ENCODE data around the gene ABHD16B.

ABHD16B gene

GRCh38 chr20:63828951-63829350, 32.3 kb upstream of the ABHD16B start:
- H3K4me1 ChIP-seq (ENCODE audit: control insufficient read depth, insufficient read depth, low read length): no peaks in the 10 kb centered on the region
- peaks cover 14% of the 10 kb centered on the region for H3K27me3 ChIP-seq (ENCODE audit: control insufficient read depth, insufficient read depth, low read length)
- H3K9ac ChIP-seq (ENCODE audit: low read length): no peak overlapping the region
- H3K36me3 ChIP-seq (ENCODE audit: control insufficient read depth, insufficient read depth, low read length): no peaks in the 10 kb centered on the region
- peak overlapping the region; percentile 57 for H3K4me3 ChIP-seq (ENCODE audit: low read length)
- H3K27ac ChIP-seq (ENCODE audit: low read depth, low read length): no peak overlapping the region

GRCh38 chr20:63829603-63829944, 31.7 kb upstream of the ABHD16B start:
- Histone ChIP-seq H3K4me3 (ENCODE audit: low read length) (peak overlapping the region; percentile 57), H3K9ac (ENCODE audit: low read length) (no peak overlapping the region), H3K27ac (ENCODE audit: low read depth, low read length) (no peak overlapping the region), H3K36me3 (ENCODE audit: control insufficient read depth, insufficient read depth, low read length) (no peaks in the 10 kb centered on the region), H3K4me1 (ENCODE audit: control insufficient read depth, insufficient read depth, low read length) (no peaks in the 10 kb centered on the region), H3K27me3 (ENCODE audit: control insufficient read depth, insufficient read depth, low read length) (peaks cover 14% of the 10 kb centered on the region)

- H3K9ac ChIP-seq (ENCODE audit: low read length): no peak overlapping the region
- H3K27ac ChIP-seq (ENCODE audit: low read depth, low read length): no peak overlapping the region
- H3K27me3 ChIP-seq (ENCODE audit: control insufficient read depth, insufficient read depth, low read length): peaks cover 14% of the 10 kb centered on the region
- peak overlapping the region; percentile 57 for H3K4me3 ChIP-seq (ENCODE audit: low read length)
- H3K4me1 ChIP-seq (ENCODE audit: control insufficient read depth, insufficient read depth, low read length): no peaks in the 10 kb centered on the region
- H3K36me3 ChIP-seq (ENCODE audit: control insufficient read depth, insufficient read depth, low read length): no peaks in the 10 kb centered on the region
Observed at GRCh38 chr20:63829945-63830835, 31.1 kb upstream of the ABHD16B start.

GRCh38 chr20:63830841-63831588, 30.3 kb upstream of the ABHD16B start, which contains the start of gene ZBTB46:
TSS of gene ZBTB46 (minus strand) at chr20:63831264. CDS start at chr20:63790757, 40,507 bp downstream.
- no peaks in the 10 kb centered on the region for H3K4me1 ChIP-seq (ENCODE audit: control insufficient read depth, insufficient read depth, low read length)
- peak within 1 kb of the TSS; percentile 57 for H3K4me3 ChIP-seq (ENCODE audit: low read length)
- no peak within 1 kb of the TSS for H3K9ac ChIP-seq (ENCODE audit: low read length)
- H3K36me3 ChIP-seq (ENCODE audit: control insufficient read depth, insufficient read depth, low read length): no peaks in the 10 kb centered on the region
- peaks cover 14% of the 10 kb centered on the region for H3K27me3 ChIP-seq (ENCODE audit: control insufficient read depth, insufficient read depth, low read length)
- no peak within 1 kb of the TSS for H3K27ac ChIP-seq (ENCODE audit: low read depth, low read length)

DNA sequence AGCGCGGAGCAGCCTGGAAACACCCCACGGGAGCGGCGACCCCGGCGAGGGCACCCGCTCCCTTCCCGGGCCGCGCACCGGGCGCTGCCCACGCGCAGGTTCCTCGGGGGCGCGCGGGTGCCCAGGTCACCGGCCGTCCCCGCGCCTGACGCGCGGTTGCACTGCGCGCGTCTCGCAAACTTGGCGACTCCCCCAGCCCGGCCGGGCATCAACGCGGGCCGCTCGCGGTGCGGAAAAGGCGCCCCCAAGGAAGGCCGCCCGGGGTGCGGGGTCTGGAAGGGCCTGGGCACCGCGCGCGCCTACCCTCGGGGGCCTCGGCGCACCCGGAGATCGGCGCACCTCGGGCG, 29.7 kb upstream of the ABHD16B start:
- Histone ChIP-seq H3K27ac (ENCODE audit: low read depth, low read length) (no peak overlapping the region), H3K36me3 (ENCODE audit: control insufficient read depth, insufficient read depth, low read length) (no peaks in the 10 kb centered on the region), H3K4me3 (ENCODE audit: low read length) (peak overlapping the region; percentile 57), H3K27me3 (ENCODE audit: control insufficient read depth, insufficient read depth, low read length) (peaks cover 13% of the 10 kb centered on the region), H3K9ac (ENCODE audit: low read length) (no peak overlapping the region), H3K4me1 (ENCODE audit: control insufficient read depth, insufficient read depth, low read length) (no peaks in the 10 kb centered on the region)

DNA sequence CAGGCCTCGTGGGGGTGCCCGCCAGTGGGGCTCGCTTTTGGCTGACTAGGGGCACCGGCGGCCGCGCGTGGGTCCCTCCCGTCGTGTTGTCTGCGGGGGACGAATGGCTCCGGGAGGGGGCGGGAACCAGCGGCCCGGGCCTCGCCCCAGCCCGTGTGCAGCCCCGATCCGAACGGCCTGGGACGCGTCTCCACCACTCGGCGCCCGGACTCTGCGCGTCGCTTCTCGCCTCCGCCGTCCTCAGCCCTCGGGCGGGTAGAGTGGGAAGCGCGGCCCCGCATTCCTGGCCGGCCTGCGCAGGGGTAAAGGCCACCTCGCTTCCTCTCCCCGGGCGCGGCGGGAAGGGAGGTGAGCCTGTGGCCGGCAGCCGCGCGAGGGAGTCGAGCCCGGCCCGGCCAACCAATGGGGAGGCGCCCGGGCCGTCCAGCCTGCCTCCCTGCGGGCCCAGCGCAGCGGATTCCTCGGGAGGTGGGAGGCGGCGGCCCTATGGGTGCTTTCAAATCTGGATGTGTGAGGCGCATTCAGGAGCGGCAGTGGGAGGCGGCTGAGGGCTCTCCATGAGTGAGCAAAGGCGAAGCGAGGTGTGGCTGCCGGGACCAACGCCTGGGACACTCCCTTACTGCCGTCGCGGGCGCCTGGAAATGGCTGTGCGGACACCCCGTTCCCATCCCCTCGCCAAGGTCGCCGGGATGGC, 29.2 kb upstream of the ABHD16B start:
- no peak overlapping the region for H3K9ac ChIP-seq (ENCODE audit: low read length)
- H3K27ac ChIP-seq (ENCODE audit: low read depth, low read length): no peak overlapping the region
- H3K36me3 ChIP-seq (ENCODE audit: control insufficient read depth, insufficient read depth, low read length): no peaks in the 10 kb centered on the region
- H3K27me3 ChIP-seq (ENCODE audit: control insufficient read depth, insufficient read depth, low read length): peaks cover 8% of the 10 kb centered on the region
- peak overlapping the region; percentile 57 for H3K4me3 ChIP-seq (ENCODE audit: low read length)
- no peaks in the 10 kb centered on the region for H3K4me1 ChIP-seq (ENCODE audit: control insufficient read depth, insufficient read depth, low read length)

DNA sequence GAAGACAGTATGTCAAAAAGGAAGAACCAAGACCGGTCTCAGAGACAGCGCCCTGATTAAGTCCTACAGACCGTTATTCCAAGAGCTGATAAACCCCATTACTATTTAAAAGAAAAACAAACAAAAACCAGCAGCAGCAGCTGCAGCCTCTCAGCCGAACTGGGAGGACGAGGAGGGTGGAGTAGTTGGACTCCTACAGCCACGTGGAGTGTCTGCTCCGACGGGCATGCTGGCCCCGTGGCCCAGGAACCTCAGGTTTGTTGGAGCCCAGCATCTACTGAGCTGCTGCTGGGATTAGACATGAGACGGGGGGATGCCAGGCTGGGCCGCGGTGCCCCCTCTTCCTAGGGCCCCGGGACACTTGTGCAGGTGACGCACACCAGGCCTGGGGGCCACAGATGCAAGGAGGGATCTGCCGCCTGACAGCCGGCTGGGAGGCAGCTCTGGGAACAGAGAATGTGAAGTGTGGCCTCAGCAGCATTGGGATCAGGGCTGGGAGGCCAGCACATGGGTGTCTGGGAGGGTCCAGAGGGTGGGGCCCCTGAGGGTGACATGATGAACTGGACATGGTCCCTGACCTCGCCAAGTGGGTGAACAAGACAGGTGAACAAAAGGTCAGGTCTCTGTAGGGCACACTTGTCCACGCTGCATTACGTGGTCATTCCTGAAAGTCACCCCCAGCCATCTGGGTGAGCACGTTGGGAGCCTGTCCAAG, 27.4 kb upstream of the ABHD16B start:
- no peak overlapping the region for H3K9ac ChIP-seq (ENCODE audit: low read length)

GRCh38 chr20:63834491-63834880, 26.8 kb upstream of the ABHD16B start:
- Histone ChIP-seq H3K27ac (ENCODE audit: low read depth, low read length) (no peak overlapping the region), H3K9ac (ENCODE audit: low read length) (no peak overlapping the region), H3K27me3 (ENCODE audit: control insufficient read depth, insufficient read depth, low read length) (no peaks in the 10 kb centered on the region), H3K4me3 (ENCODE audit: low read length) (no peak overlapping the region), H3K4me1 (ENCODE audit: control insufficient read depth, insufficient read depth, low read length) (no peaks in the 10 kb centered on the region), H3K36me3 (ENCODE audit: control insufficient read depth, insufficient read depth, low read length) (no peaks in the 10 kb centered on the region)

More for the DNA sequence above, 27.4 kb upstream of the ABHD16B start:
- Histone ChIP-seq H3K4me1 (ENCODE audit: control insufficient read depth, insufficient read depth, low read length) (no peaks in the 10 kb centered on the region), H3K36me3 (ENCODE audit: control insufficient read depth, insufficient read depth, low read length) (no peaks in the 10 kb centered on the region), H3K27ac (ENCODE audit: low read depth, low read length) (no peak overlapping the region), H3K27me3 (ENCODE audit: control insufficient read depth, insufficient read depth, low read length) (peaks cover 2% of the 10 kb centered on the region), H3K4me3 (ENCODE audit: low read length) (no peak overlapping the region)

GRCh38 chr20:63835021-63835858, 26.1 kb upstream of the ABHD16B start:
- Histone ChIP-seq H3K4me3 (ENCODE audit: low read length) (no peak overlapping the region), H3K4me1 (ENCODE audit: control insufficient read depth, insufficient read depth, low read length) (no peaks in the 10 kb centered on the region), H3K27me3 (ENCODE audit: control insufficient read depth, insufficient read depth, low read length) (no peaks in the 10 kb centered on the region), H3K36me3 (ENCODE audit: control insufficient read depth, insufficient read depth, low read length) (no peaks in the 10 kb centered on the region), H3K9ac (ENCODE audit: low read length) (no peak overlapping the region), H3K27ac (ENCODE audit: low read depth, low read length) (peak overlapping the region; percentile 14)

GRCh38 chr20:63836458-63837344, 24.6 kb upstream of the ABHD16B start:
- H3K27me3 ChIP-seq (ENCODE audit: control insufficient read depth, insufficient read depth, low read length): no peaks in the 10 kb centered on the region
- no peaks in the 10 kb centered on the region for H3K36me3 ChIP-seq (ENCODE audit: control insufficient read depth, insufficient read depth, low read length)
- no peak overlapping the region for H3K4me3 ChIP-seq (ENCODE audit: low read length)
- no peak overlapping the region for H3K9ac ChIP-seq (ENCODE audit: low read length)
- H3K4me1 ChIP-seq (ENCODE audit: control insufficient read depth, insufficient read depth, low read length): no peaks in the 10 kb centered on the region
- H3K27ac ChIP-seq (ENCODE audit: low read depth, low read length): no peak overlapping the region

DNA sequence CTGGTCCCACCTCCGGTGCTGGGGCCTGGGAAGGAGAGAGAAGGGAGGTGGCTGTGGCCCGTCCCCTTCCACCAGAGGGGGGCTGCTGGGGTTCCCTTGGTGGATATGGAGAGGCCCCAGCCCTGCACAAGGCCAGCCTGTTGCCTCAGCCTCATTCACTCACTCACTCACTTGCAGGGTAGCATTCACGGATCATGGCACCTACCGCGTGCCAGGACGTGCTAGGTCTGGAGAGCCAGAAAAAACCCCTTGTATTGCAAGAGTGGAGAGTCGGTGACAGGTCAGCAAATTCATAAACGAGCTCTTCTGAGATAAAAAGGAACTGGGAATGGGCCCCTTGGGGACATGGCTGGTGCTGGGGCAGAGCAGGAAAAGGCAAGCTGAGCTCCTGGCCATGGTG, 23.8 kb upstream of the ABHD16B start:
- Histone ChIP-seq H3K27me3 (ENCODE audit: control insufficient read depth, insufficient read depth, low read length) (no peaks in the 10 kb centered on the region), H3K4me1 (ENCODE audit: control insufficient read depth, insufficient read depth, low read length) (no peaks in the 10 kb centered on the region), H3K27ac (ENCODE audit: low read depth, low read length) (no peak overlapping the region), H3K36me3 (ENCODE audit: control insufficient read depth, insufficient read depth, low read length) (no peaks in the 10 kb centered on the region), H3K9ac (ENCODE audit: low read length) (no peak overlapping the region), H3K4me3 (ENCODE audit: low read length) (no peak overlapping the region)

Data from rectal smooth muscle tissue (tissue), 1 donor.